IPS-18c (cell line): ENCODE measurements around the gene HDAC4.

Experiments
- H3K4me3 ChIP-seq: 2 replicates; pipeline ENCODE4 v1.7.0; 2013; ENCODE audit warnings: low read depth, mild to moderate bottlenecking, low read length, moderate library complexity; ENCODE audit not compliant: insufficient read depth
- H3K9me3 ChIP-seq: one replicate; pipeline ENCODE4 v1.6.1; 2013; ENCODE audit warnings: mild to moderate bottlenecking, low read length, moderate library complexity; ENCODE audit not compliant: control insufficient read depth, insufficient read depth

HDAC4 gene

DNA sequence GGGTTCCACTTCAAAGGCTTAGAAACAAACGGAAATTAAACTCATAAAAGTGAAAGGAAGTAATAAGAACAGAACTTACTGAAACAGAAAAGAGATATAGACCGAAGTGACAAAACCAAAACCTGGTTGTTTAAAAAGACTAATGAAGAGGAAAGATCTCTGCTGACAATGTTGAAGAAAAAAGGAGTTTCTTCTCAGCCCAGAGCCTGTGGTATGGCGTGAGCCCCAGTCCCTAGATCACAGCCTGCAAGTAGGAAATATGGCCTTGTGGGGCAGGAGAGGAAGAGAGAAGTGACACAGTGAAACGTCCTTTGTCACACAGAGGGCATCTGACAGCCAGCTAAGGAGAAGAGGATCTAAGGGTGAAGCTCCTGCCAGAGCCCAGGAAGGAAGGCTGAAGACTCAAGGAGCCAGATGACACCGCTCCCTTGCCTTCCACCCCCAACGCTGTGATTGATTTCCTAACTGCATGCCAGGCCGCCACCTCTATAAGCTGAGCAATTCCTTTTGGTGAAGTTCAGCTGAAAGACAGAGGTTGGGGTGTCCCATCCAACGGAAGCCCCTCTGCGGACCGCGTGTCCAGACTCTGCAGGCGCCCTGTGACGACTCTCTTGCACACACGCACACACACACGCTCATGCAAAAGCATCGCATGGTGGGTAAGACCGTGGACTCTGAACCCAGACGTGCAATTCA is 141.1 kb downstream of the HDAC4 start:
- no peaks in the 10 kb centered on the region for H3K9me3 ChIP-seq
- H3K4me3 ChIP-seq, result no peak overlapping the region

DNA sequence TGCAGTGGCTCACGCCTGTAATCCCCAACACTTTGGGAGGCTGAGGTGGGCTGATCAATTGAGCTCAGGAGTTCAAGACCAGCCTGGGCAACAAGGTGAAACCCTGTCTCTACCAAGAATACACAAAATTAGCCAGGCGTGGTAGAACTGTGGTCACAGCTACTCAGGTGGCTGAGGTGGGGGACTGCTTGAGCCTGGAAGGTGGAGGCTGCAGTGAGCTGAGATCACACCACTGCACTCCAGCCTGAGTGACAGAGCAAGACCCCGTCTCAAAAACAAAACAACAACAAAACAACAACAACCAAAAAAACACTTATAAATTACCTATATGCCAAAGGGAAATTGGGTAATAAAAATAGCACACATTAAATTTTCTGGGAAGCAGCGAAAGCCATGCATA is 141.6 kb downstream of the HDAC4 start:
- H3K9me3 ChIP-seq, result no peaks in the 10 kb centered on the region

DNA sequence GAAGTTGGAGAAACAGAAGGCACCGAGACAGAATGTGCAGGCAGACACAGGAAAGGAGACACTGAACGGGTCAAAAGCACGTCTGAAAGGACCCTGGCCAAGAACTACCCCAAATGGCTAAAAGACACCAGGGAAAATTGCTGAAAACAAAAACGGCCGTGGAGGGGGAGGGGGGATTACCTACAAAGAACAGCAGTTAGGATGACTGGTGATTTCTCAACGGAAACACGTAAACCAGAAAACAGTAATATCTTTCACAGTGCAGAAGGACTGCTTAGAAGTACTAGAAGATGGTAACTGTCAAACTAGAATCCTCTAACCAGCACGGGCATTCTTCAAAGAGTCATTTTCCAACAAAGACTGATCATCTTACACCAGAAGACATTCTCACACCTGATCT is 142.6 kb downstream of the HDAC4 start:
- no peak overlapping the region for H3K4me3 ChIP-seq
- no peaks in the 10 kb centered on the region for H3K9me3 ChIP-seq

More for the DNA sequence above, 141.6 kb downstream of the HDAC4 start:
- H3K4me3 ChIP-seq, result no peak overlapping the region

DNA sequence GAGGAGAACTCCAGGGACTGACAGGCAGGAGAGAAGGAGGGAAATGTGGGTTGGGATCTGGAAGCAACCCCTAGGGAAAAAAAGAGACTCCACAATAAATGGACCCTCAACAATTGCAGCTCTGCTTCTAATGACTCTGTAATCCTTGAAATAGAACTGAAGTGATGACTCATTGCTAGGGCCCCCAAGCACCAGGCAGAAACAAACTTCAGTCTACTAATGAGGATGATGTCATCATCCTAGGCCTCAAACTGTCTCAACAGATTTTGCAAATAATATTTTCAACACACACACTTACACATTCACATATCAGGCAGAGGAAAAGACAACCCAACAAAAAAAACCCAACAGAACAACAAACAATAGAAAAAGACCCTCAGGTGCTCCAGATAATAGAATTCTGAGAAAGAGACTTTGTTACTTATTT is 143.3 kb downstream of the HDAC4 start:
- Histone ChIP-seq H3K9me3 (no peaks in the 10 kb centered on the region), H3K4me3 (no peak overlapping the region)

DNA sequence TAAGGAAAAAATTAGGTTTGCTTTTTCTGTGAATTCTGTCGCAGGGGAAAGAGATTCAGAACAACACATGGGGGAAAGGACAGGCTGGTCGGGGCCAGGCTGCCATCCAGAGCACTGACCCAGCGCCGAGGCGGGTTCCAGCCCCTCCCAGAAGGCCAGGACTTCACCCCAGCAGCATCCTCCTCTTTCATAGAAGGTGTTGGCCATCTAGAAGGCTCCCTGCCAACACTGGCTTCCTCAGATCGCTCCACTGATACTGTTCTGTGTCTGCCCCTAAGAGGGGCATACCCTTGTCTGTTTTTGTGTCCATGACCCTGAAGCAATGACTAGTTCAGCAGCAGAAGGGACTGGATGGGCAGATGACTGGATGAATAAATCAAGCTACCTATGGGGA is 144.5 kb downstream of the HDAC4 start:
- Histone ChIP-seq H3K9me3 (no peaks in the 10 kb centered on the region), H3K4me3 (no peak overlapping the region)

GRCh38 chr2:239255628-239256349 is 145.0 kb downstream of the HDAC4 start:
- Histone ChIP-seq H3K9me3 (no peaks in the 10 kb centered on the region), H3K4me3 (no peak overlapping the region)

- Histone ChIP-seq H3K4me3 (no peak overlapping the region), H3K9me3 (no peaks in the 10 kb centered on the region)
These were observed 145.6 kb downstream of the HDAC4 start for GRCh38 chr2:239255218-239255617.

DNA sequence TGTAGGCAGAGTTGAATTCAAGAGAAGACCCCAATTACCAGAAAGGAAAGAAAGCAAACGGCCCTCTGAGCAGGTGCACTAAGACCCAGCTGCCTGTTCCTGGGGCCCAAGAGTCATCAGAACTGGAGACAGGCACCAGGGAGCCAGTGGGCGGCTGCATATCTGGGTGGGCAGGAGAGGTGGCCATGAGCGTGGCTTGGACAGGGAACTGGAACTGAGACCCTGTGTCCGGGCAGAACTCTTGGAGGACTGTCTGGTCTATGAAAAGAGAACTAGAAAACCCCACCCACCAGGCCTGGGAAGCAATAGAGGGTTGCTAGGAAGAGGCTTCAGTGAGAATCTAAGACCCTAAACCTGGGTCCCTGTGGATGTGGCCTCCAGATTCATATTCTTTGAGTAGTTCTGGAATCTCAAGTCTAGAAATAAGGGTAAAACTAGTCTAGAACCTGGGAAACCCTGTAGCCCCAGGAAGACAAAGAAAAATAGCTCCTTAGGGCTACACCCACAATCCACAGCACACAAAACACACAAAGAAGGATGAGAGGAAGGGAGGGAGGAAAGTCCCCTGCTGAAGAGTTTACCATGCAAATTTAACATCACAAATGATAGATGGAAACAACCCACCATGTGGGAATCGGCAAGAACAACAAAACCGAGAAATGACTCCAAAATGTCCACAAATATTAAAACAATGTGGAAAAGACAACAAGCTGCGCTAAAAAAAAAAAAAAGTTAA is 147.0 kb downstream of the HDAC4 start:
- H3K4me3 ChIP-seq, result no peak overlapping the region
- no peaks in the 10 kb centered on the region for H3K9me3 ChIP-seq

DNA sequence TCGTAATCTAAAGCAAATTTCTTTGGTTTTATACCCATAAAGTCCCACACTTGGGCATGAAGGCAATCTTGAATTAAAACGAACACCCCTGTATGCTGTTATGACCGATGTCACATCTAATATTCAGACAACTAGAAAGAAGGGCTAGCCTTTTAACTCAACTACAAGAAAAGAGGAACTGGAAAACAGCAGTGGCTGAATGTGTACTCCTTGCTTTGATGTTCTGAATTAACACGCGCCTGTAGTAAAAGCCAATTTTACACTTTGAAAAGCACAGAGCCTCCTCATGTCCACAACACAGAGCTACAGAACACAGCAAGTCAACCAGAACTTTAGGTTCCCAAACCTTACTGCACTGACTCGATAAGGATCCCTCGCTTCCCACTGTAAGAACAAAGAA is 147.6 kb downstream of the HDAC4 start:
- no peaks in the 10 kb centered on the region for H3K9me3 ChIP-seq

DNA sequence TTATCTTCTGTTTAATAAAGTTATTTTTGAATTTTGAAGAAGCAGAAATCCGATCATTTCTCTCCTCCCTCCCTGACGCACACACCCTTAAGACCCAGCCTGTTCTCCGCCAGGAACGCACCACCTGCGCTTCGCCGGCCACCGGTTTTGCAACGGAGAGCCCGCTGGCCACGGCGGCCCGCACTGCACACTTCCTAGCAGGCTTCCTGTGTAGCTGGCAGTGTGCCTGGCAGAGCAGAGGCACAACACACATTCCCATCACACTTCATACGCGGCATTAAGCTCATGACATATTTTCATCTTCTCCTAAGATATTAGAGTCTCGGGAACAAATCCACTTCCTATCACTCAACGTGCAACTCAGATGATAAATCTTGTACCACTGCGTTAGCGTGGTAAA is 148.0 kb downstream of the HDAC4 start:
- H3K4me3 ChIP-seq, result no peak overlapping the region
- no peaks in the 10 kb centered on the region for H3K9me3 ChIP-seq

More for the DNA sequence above, 147.6 kb downstream of the HDAC4 start:
- H3K4me3 ChIP-seq, result no peak overlapping the region

GRCh38 chr2:239252393-239252792 is 148.4 kb downstream of the HDAC4 start:
- H3K9me3 ChIP-seq, result no peaks in the 10 kb centered on the region

DNA sequence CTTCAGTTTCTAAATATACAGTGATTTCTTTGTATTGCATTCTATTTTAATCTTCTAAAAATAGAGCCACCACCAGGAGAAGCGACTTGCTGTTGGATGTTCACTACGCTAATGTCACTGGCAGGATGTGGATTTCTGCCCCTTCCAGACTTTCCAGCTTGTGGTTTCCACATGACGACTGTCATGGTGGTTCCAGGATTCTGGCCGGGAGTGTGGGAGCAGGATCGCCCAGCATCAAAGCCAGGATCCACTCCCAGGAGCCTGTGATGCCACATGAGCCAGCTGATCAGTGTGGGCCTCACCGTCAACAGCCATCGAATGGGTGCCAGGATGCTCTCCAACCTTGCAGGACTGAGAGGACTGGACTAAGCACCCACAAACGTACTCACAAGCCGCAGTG is 148.8 kb downstream of the HDAC4 start:
- H3K4me3 ChIP-seq, result no peak overlapping the region
- no peaks in the 10 kb centered on the region for H3K9me3 ChIP-seq

More at GRCh38 chr2:239252393-239252792, 148.4 kb downstream of the HDAC4 start:
- H3K4me3 ChIP-seq, result no peak overlapping the region

DNA sequence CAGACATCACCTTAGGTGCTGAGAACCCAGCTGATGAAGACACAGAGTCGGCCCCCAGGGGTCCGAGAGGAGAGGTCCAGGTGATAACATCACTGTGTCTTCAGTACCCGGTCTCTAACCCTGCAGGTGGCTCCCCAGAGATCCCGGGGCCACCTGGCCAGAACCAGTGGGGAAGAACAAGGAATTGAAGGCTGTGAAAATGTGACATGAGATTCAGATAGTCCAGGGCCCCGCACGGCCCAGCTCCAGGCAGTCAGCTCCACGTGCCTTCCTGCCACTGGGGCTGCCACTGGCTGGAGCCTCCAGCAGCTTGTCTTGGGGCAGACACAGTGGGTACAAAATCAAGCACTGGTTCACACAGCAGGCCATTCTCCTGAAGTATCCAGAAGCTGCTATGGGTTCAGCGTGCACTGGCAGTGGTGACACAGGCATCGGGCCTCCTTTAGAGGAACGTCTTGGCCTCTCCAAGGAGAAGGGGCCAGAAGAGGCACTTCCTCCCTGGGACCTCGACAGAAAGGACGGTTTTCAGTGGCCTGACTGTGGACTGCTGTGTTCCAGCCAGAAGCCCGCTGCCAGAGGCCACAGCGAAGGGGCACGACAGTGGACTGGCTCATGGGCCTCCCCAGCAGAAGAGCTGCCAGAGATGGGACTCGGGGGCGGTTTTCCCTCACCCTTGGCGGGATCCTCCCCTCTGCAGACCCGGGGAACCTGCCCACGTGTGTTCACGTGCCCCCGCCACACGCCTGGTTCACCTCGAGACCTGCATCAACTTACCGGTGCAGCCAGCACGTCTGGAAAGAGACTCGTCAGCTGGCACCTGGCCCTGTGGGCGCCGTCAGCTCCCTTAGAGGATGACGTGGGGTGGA is 150.4 kb downstream of the HDAC4 start:
- no peak overlapping the region for H3K4me3 ChIP-seq
- no peaks in the 10 kb centered on the region for H3K9me3 ChIP-seq

GRCh38 chr2:239249776-239250175 is 151.0 kb downstream of the HDAC4 start:
- no peaks in the 10 kb centered on the region for H3K9me3 ChIP-seq
- no peak overlapping the region for H3K4me3 ChIP-seq

- no peak overlapping the region for H3K4me3 ChIP-seq
- no peaks in the 10 kb centered on the region for H3K9me3 ChIP-seq
These were observed 151.8 kb downstream of the HDAC4 start for GRCh38 chr2:239249048-239249447.

DNA sequence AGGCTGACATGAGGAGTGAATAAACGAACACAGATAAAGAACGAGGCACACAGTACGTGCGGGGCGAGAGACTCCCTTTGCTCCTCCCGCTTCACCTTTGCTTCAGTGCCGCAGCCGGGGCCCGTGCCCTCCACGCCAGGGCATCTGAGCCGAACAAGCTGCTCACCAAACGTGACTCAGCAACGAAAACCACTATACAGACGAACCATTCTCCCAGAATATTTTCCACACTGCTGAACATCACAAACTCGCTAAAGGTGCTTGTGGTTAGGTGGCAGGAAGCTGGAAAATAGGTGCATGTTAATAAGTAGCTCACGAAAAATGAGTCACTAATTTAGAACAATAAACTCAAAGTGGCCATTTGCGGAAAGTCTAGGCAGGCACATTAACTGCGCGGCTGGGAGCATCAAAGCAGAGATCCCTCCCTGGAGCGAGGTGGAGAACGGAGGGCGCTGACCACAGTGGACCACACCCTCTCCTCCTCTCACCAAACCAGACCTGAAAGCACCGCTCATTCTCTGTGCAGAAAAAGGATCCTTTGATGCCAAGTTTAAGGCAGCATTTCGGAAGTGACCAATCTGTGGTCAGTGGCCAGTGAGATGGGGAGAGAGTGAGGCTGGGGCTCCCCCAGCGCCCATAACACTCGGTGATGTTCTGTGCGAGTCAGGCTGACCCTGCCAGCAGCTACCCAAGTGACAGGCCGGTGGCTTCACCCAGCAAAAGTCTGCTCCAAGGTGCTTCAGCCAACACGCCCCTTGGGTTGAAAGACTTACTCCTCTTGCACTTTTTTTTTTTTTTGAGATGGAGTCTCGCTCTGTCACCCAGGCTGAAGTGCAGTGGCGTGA is 153.2 kb downstream of the HDAC4 start:
- no peak overlapping the region for H3K4me3 ChIP-seq
- H3K9me3 ChIP-seq, result no peaks in the 10 kb centered on the region
